Measurements from ENCODE around the gene RASGEF1C.

DNA sequence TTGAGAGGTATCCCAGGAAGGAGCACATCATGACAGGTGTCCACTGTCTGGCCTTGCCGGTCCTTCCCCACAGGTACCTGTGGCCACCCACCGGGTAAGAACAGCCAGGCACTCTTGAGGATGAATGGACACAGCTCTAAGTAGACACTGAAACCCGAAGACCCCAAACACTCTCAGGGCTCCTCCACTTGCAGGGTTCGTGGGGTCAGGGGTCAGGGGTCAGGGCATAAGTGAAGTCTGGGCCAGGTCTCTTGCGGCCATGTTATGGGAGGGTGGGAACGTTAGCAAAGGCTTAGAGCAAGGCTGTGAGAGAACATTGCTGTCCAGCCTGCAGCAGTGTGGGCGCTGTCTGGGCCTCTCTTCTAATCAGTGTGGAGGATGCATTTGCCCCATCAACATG, 42.9 kb upstream of the RASGEF1C start:
- TF ChIP-seq, protein P1, sequence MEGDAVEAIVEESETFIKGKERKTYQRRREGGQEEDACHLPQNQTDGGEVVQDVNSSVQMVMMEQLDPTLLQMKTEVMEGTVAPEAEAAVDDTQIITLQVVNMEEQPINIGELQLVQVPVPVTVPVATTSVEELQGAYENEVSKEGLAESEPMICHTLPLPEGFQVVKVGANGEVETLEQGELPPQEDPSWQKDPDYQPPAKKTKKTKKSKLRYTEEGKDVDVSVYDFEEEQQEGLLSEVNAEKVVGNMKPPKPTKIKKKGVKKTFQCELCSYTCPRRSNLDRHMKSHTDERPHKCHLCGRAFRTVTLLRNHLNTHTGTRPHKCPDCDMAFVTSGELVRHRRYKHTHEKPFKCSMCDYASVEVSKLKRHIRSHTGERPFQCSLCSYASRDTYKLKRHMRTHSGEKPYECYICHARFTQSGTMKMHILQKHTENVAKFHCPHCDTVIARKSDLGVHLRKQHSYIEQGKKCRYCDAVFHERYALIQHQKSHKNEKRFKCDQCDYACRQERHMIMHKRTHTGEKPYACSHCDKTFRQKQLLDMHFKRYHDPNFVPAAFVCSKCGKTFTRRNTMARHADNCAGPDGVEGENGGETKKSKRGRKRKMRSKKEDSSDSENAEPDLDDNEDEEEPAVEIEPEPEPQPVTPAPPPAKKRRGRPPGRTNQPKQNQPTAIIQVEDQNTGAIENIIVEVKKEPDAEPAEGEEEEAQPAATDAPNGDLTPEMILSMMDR (IDR thresholded peaks at IDR 0.05; ENCODE audit: low read depth, low read length): no peak
- TF ChIP-seq EZH2phosphoT487 (IDR thresholded peaks at IDR 0.05; ENCODE audit: low read depth): no peak
